Neutrophil (primary cell): ENCODE results near the gene GNAQ.
A peak's percentile ranks its signal among the peaks of the same experiment; 100 is the strongest.

Source experiments
- H3K27ac ChIP-seq: fragments of 200-600 bp; sonication (generic); 2 replicates; pipeline ENCODE4 v1.5.1; 2016; ENCODE audit warnings: mild to moderate bottlenecking, moderate library complexity
- H3K27me3 ChIP-seq: fragments of 200-600 bp; sonication (generic); 2 replicates; pipeline ENCODE4 v1.6.0; 2016; ENCODE audit warnings: mild to moderate bottlenecking
- H3K36me3 ChIP-seq: fragments of 200-600 bp; sonication (generic); 2 replicates; pipeline ENCODE4 v1.5.1; 2017
- H3K4me1 ChIP-seq, 2 experiments: fragments of 200-600 bp in 1 of 2; sonication (generic) in 1 of 2; 1 replicate in 1 of 2; 2 replicates in 1 of 2; pipeline versions ENCODE4 v1.5.1 to v1.6.1; 2013 to 2016; ENCODE audit warnings: low read depth in 1 of 2, low read length in 1 of 2, mild to moderate bottlenecking in 1 of 2, moderate library complexity in 1 of 2; ENCODE audit not compliant: control insufficient read depth in 1 of 2, insufficient read depth in 1 of 2
- H3K4me3 ChIP-seq, 2 experiments: fragments of 200-600 bp in 1 of 2; sonication (generic) in 1 of 2; 1 replicate in 1 of 2; 2 replicates in 1 of 2; pipeline ENCODE4 v1.5.1; 2013 to 2016; ENCODE audit warnings: low read depth in 1 of 2, low read length in 1 of 2, mild to moderate bottlenecking in 1 of 2, moderate library complexity in 1 of 2
- H3K9me3 ChIP-seq: fragments of 200-600 bp; sonication (generic); 2 replicates; pipeline ENCODE4 v1.5.1; 2016
- TF ChIP-seq, protein P1 (sequence below): fragments of 200-600 bp; sonication (generic); IDR thresholded peaks from 2 replicates; pipeline ENCODE4 v1.5.1; 2016; ENCODE audit warnings: antibody characterized with exemption

GNAQ gene

DNA sequence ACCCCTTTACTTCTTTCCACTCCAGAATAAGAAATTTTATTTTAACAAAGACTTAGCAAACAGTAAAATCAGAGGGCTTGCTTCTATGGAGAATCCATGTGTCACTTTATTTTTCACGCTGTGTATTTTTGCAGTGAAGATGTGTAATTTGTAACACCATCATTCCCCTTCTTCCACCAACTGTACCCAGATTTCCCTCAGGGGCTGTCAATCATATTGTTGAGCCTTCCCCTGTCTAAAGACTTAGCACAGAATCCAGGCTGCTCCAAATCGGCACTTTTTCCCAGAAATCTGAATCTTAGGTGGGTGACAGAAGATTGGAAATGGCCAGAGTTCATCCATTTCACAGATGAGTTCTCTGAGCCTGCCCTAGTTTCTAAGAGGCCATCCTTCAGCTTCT lies 115.9 kb downstream of the GNAQ start:
- H3K27me3 ChIP-seq, result no peaks in the 10 kb centered on the region
- H3K4me1 ChIP-seq, result peaks cover 47 to 51% of the 10 kb centered on the region in 2 experiments
- H3K9me3 ChIP-seq, result no peaks in the 10 kb centered on the region
- TF ChIP-seq, protein P1, sequence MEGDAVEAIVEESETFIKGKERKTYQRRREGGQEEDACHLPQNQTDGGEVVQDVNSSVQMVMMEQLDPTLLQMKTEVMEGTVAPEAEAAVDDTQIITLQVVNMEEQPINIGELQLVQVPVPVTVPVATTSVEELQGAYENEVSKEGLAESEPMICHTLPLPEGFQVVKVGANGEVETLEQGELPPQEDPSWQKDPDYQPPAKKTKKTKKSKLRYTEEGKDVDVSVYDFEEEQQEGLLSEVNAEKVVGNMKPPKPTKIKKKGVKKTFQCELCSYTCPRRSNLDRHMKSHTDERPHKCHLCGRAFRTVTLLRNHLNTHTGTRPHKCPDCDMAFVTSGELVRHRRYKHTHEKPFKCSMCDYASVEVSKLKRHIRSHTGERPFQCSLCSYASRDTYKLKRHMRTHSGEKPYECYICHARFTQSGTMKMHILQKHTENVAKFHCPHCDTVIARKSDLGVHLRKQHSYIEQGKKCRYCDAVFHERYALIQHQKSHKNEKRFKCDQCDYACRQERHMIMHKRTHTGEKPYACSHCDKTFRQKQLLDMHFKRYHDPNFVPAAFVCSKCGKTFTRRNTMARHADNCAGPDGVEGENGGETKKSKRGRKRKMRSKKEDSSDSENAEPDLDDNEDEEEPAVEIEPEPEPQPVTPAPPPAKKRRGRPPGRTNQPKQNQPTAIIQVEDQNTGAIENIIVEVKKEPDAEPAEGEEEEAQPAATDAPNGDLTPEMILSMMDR, result no peak
- H3K36me3 ChIP-seq, result peaks cover 20% of the 10 kb centered on the region
- H3K27ac ChIP-seq, result peak overlapping the region; percentile 38
- no peak overlapping the region for H3K4me3 ChIP-seq

DNA sequence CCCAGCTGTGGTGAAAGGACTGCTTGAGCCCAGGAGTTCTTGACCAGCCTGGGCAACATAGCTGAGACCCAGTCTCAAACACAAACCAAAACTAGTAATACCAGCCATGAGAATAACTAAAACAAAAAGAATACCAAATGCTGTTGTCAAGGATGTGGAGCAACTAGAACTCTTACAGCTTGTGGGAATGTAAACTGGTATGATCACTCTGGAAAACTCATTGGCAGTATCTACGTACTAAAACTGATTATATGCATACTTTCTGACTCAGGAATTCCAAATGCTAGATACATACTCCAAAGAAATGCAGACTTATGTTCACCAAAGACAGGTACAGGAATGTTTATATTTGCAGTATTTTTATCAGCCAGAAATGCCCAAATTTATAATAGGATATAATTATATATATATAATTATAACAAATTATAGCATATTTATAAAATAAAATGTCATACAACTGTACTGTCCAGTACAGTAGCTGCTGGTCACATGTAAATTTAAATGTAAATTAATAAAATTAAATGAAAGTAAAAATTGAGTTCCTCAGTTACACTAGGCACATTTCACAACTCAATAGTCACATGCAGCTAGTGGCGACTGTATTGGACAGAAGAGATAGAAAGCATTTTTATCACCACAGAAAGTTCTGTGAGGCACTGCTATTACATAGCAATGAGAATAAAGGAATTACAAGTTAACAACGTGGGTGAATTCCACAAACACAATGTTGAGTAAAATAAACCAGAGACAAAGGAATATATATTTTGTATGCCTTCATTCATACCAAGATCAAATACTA lies 118.5 kb downstream of the GNAQ start:
- Histone ChIP-seq H3K27me3 (no peaks in the 10 kb centered on the region), H3K36me3 (no peaks in the 10 kb centered on the region), H3K9me3 (no peaks in the 10 kb centered on the region), H3K4me1 (peaks cover 73 to 76% of the 10 kb centered on the region in 2 experiments), H3K27ac (peak overlapping the region; percentile 30), H3K4me3 (no peak overlapping the region)
- TF ChIP-seq, protein P1, result no peak

DNA sequence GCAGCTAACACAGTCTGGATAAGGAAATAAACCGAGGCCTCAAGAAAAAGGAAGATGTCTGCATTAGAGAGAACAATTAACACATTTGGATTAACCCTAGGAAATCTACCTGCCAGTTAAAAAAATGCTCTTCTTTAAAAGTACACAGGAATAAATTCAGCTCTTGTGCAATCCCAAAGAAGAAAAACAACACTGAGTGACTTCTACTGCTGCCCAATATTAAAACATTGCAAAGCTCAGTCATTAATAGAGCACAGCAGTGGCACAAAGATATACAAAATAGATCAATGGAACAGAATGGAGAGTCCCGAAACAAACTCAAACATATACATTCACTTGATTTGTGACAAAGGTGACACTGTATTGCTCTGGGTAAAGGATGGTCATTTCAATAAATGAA lies 119.7 kb downstream of the GNAQ start:
- no peak overlapping the region for H3K4me3 ChIP-seq
- no peaks in the 10 kb centered on the region for H3K9me3 ChIP-seq
- peaks cover 72 to 80% of the 10 kb centered on the region in 2 experiments for H3K4me1 ChIP-seq
- TF ChIP-seq, protein P1, result no peak
- peak overlapping the region; percentile 30 for H3K27ac ChIP-seq
- no peaks in the 10 kb centered on the region for H3K27me3 ChIP-seq
- H3K36me3 ChIP-seq, result no peaks in the 10 kb centered on the region

DNA sequence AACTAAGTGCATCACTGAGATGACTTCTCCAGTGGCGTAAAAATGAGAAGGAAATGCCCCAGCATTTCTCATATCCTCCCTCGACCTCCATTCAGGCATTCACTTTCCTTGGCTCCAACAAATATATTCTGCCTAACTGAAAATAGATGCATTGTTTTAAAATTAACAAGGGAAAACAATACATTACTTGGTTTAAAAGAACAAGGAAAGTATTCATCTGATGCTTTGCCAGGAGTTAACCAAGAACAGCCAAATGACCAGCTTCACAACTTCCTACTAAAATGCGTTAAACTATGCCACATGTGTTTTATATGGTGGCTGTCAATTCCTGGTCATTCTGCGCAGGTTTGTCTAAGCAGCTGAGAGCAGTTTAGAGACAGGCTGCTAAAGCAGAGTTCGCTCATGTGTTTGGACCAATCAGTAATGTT lies 121.4 kb downstream of the GNAQ start:
- TF ChIP-seq, protein P1, result no peak
- peak overlapping the region; percentile 66 for H3K27ac ChIP-seq
- no peaks in the 10 kb centered on the region for H3K36me3 ChIP-seq
- H3K9me3 ChIP-seq, result no peaks in the 10 kb centered on the region
- H3K4me3 ChIP-seq, result peak overlapping the region in 1 of 2 experiments; percentile 3
- H3K27me3 ChIP-seq, result no peaks in the 10 kb centered on the region
- peaks cover 60 to 67% of the 10 kb centered on the region in 2 experiments for H3K4me1 ChIP-seq

DNA sequence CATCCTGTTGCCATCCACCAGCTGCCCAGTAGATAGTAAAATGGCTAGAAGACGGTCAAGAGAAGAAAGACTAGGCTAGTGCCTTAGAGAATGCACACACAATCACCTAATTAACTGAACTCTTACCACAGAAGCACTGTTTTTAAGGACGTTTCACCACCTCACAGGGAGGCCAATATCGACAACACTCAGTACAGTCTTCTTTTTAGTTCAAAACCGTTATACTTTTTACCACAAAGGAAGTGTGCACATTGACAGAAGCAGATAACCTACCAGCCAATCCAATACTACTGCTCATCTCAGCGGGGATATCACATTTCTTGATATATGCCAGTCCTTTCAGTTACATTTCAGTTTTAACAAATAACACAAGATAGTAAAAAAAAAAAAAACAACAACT lies 122.3 kb downstream of the GNAQ start:
- TF ChIP-seq, protein P1, result no peak
- Histone ChIP-seq H3K4me1 (peaks cover 60 to 67% of the 10 kb centered on the region in 2 experiments), H3K27ac (peak overlapping the region; percentile 66), H3K27me3 (no peaks in the 10 kb centered on the region), H3K4me3 (peak overlapping the region in 1 of 2 experiments; percentile 3), H3K36me3 (no peaks in the 10 kb centered on the region), H3K9me3 (no peaks in the 10 kb centered on the region)
